Trophoblast cell (in vitro differentiated cells and primary cell): ENCODE data around the gene ZBTB42.
A peak's percentile ranks its signal among the peaks of the same experiment; 100 is the strongest.

Source experiments
- DNase-seq, 2 donors: peaks; one replicate each; pipeline ENCODE4 v3.0.0-alpha.2; 2016
- H2AFZ ChIP-seq: 2 replicates; pipeline ENCODE4 v1.6.1; 2013; ENCODE audit warnings: low read length, moderate library complexity, mild to moderate bottlenecking; ENCODE audit not compliant: insufficient read depth, poor library complexity
- H2AK5ac ChIP-seq: 2 replicates; pipeline ENCODE4 v1.6.1; 2013; ENCODE audit warnings: mild to moderate bottlenecking, low read length
- H2BK120ac ChIP-seq: 2 replicates; pipeline ENCODE4 v1.6.1; 2013; ENCODE audit warnings: low read length, mild to moderate bottlenecking, moderate library complexity; ENCODE audit not compliant: insufficient read depth, poor library complexity
- H2BK12ac ChIP-seq: 2 replicates; pipeline ENCODE4 v1.6.1; 2013; ENCODE audit warnings: mild to moderate bottlenecking, low read length, moderate library complexity
- H2BK5ac ChIP-seq: 2 replicates; pipeline ENCODE4 v1.6.1; 2013; ENCODE audit warnings: low read length, low read depth, moderate library complexity, mild to moderate bottlenecking; ENCODE audit not compliant: poor library complexity
- H3K14ac ChIP-seq: 2 replicates; pipeline ENCODE4 v1.6.1; 2013; ENCODE audit warnings: mild to moderate bottlenecking, low read length
- H3K18ac ChIP-seq: 2 replicates; pipeline ENCODE4 v1.6.1; 2013; ENCODE audit warnings: mild to moderate bottlenecking, low read length
- H3K23ac ChIP-seq: 2 replicates; pipeline ENCODE4 v1.6.1; 2013; ENCODE audit warnings: low read length
- H3K27ac ChIP-seq: 2 replicates; pipeline ENCODE4 v1.5.1; 2013; ENCODE audit warnings: low read depth, mild to moderate bottlenecking, inconsistent platforms, low read length, moderate library complexity
- H3K27me3 ChIP-seq: 2 replicates; pipeline ENCODE4 v1.6.1; 2013; ENCODE audit warnings: inconsistent platforms, mild to moderate bottlenecking, low read length, moderate library complexity; ENCODE audit not compliant: insufficient read depth
- H3K36me3 ChIP-seq, 2 experiments: 1 replicate in 1 of 2; 2 replicates in 1 of 2; pipeline ENCODE4 v1.6.1; 2013; ENCODE audit warnings: low read length in 2 of 2, mild to moderate bottlenecking in 2 of 2, moderate library complexity in 1 of 2; ENCODE audit not compliant: insufficient read depth in 2 of 2, control insufficient read depth in 1 of 2
- H3K4ac ChIP-seq: 2 replicates; pipeline ENCODE4 v1.6.1; 2013; ENCODE audit warnings: low read depth, mild to moderate bottlenecking, low read length, moderate library complexity
- H3K4me1 ChIP-seq, 2 experiments: 1 replicate in 1 of 2; 2 replicates in 1 of 2; pipeline ENCODE4 v1.6.1; 2013; ENCODE audit warnings: low read length in 2 of 2, mild to moderate bottlenecking in 2 of 2, moderate library complexity in 1 of 2; ENCODE audit not compliant: insufficient read depth in 2 of 2, control insufficient read depth in 1 of 2
- H3K4me2 ChIP-seq: 2 replicates; pipeline ENCODE4 v1.6.1; 2013; ENCODE audit warnings: inconsistent platforms, mild to moderate bottlenecking, low read length, moderate library complexity
- H3K4me3 ChIP-seq: 2 replicates; pipeline ENCODE4 v1.5.1; 2013; ENCODE audit warnings: mild to moderate bottlenecking, low read depth, low read length, inconsistent platforms
- H3K79me1 ChIP-seq: one replicate; pipeline ENCODE4 v1.6.1; 2013; ENCODE audit warnings: low read length
- H3K79me2 ChIP-seq: 2 replicates; pipeline ENCODE4 v1.6.1; 2013; ENCODE audit warnings: low read length, mild to moderate bottlenecking; ENCODE audit not compliant: control insufficient read depth, insufficient read depth, poor library complexity
- H3K9ac ChIP-seq: 2 replicates; pipeline ENCODE4 v1.6.1; 2013; ENCODE audit warnings: mild to moderate bottlenecking, low read length
- H3K9me3 ChIP-seq: 2 replicates; pipeline ENCODE4 v1.6.1; 2013; ENCODE audit warnings: low read depth, mild to moderate bottlenecking, control low read depth, inconsistent platforms, low read length; ENCODE audit not compliant: insufficient read depth
- H4K12ac ChIP-seq: 2 replicates; pipeline ENCODE4 v1.6.1; 2013; ENCODE audit warnings: low read depth, mild to moderate bottlenecking, low read length, moderate library complexity
- H4K8ac ChIP-seq: 2 replicates; pipeline ENCODE4 v1.6.1; 2013; ENCODE audit warnings: low read depth, mild to moderate bottlenecking, low read length, moderate library complexity
- H4K91ac ChIP-seq: one replicate; pipeline ENCODE4 v1.6.1; 2013; ENCODE audit warnings: low read depth, mild to moderate bottlenecking, low read length, moderate library complexity
- WGBS: extraction: QIAGEN DNeasy Blood & Tissue Kit; methylation state at CpG from one replicate; pipeline ENCODE4 v1.1.7; 2013; ENCODE audit warnings: missing lambda C conversion rate; ENCODE audit not compliant: insufficient read length, insufficient coverage; ENCODE audit errors: extremely low coverage; 5-methylcytosine and 5-hydroxymethylcytosine counted together

The ZBTB42 gene

DNA sequence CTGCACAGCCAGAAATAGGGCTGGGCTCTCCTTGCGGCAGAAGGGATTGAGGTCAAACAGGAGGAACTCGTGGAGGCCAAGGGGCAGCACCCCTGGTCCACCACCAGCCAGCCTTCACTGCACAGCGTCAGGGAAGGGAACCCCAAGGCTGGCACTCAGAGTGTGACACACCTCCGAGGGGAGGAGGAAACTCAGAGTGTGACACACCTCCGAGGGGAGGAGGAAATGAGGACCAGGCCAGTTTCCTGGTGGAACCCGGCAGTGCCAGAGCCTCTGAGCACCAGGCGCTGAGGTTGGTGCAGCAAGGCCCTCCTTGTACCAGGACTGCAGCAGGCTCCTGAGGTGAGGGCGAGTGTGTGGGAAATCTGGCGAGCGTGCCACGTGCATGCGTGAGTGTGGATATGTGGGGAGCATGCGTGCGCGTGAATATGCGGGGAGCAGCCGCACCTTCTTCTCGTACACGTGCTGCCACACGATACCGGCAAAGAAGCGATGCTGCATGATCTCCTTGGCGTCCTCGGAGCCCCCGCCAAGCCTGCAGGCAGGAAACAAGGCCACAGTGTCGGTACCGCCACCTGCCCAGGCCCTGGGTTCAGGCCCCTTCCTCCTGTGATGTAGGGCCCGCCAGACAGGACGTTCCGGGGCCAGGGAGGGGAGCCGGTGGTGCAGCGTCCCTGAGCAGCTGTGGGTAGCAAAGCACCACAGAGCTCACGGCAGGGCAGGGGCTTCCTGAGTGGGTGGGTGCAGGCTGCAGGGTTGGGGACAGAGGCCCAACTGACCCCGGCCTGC, 28.8 kb upstream of the ZBTB42 start:
- H2AFZ ChIP-seq = no peak overlapping the region
- H4K12ac ChIP-seq = no peak overlapping the region
- no peak overlapping the region for H3K9ac ChIP-seq
- H3K23ac ChIP-seq = no peak overlapping the region
- no peak overlapping the region for H2BK5ac ChIP-seq
- H3K79me2 ChIP-seq = no peaks in the 10 kb centered on the region
- no peak overlapping the region for H4K8ac ChIP-seq
- H3K36me3 ChIP-seq = peaks cover 69 to 76% of the 10 kb centered on the region in 2 experiments
- no peak overlapping the region for H2BK12ac ChIP-seq
- peaks cover 12 to 21% of the 10 kb centered on the region in 2 experiments for H3K4me1 ChIP-seq
- no peak overlapping the region for H3K4ac ChIP-seq
- H3K4me2 ChIP-seq = no peak overlapping the region
- no peaks in the 10 kb centered on the region for H3K27me3 ChIP-seq
- H3K18ac ChIP-seq = no peak overlapping the region
- peaks cover 4% of the 10 kb centered on the region for H3K79me1 ChIP-seq
- H3K14ac ChIP-seq = no peak overlapping the region
- no peak for DNase-seq
- H3K27ac ChIP-seq = no peak overlapping the region
- peaks cover 2% of the 10 kb centered on the region for H3K9me3 ChIP-seq
- no peak overlapping the region for H4K91ac ChIP-seq
- H2AK5ac ChIP-seq = no peak overlapping the region
- no CpG with 5 or more reads among the region's 34 CpGs for WGBS
- no peak overlapping the region for H3K4me3 ChIP-seq
- H2BK120ac ChIP-seq = no peak overlapping the region

- Histone ChIP-seq H2BK5ac (no peak overlapping the region), H3K4me2 (no peak overlapping the region), H3K79me2 (no peaks in the 10 kb centered on the region), H3K27ac (no peak overlapping the region), H3K14ac (no peak overlapping the region), H2AK5ac (no peak overlapping the region), H3K18ac (no peak overlapping the region), H3K4ac (no peak overlapping the region), H2BK120ac (no peak overlapping the region), H4K91ac (no peak overlapping the region), H3K9ac (no peak overlapping the region), H3K23ac (no peak overlapping the region), H4K8ac (no peak overlapping the region), H3K27me3 (no peaks in the 10 kb centered on the region), H3K4me3 (no peak overlapping the region), H3K9me3 (peaks cover 4% of the 10 kb centered on the region), H3K4me1 (peaks cover 8 to 16% of the 10 kb centered on the region in 2 experiments), H2BK12ac (no peak overlapping the region), H3K36me3 (peaks cover 74 to 84% of the 10 kb centered on the region in 2 experiments), H3K79me1 (no peaks in the 10 kb centered on the region), H4K12ac (no peak overlapping the region), H2AFZ (no peak overlapping the region)
- no peak for DNase-seq
- WGBS = no CpG with 5 or more reads among the region's 38 CpGs
Observed at GRCh38 chr14:104772707-104773504, 28.0 kb upstream of the ZBTB42 start.

GRCh38 chr14:104773505-104774452, 27.1 kb upstream of the ZBTB42 start:
- WGBS = no CpG with 5 or more reads among the region's 46 CpGs
- no peak overlapping the region for H3K14ac ChIP-seq

More at GRCh38 chr14:104773505-104774452, 27.1 kb upstream of the ZBTB42 start:
- Histone ChIP-seq H2BK120ac (no peak overlapping the region), H4K91ac (no peak overlapping the region), H3K4me1 (peaks cover 3 to 12% of the 10 kb centered on the region in 2 experiments), H2BK12ac (no peak overlapping the region), H4K8ac (no peak overlapping the region), H3K9me3 (peaks cover 4% of the 10 kb centered on the region), H3K27me3 (no peaks in the 10 kb centered on the region), H3K4ac (no peak overlapping the region), H3K9ac (no peak overlapping the region), H2AFZ (no peak overlapping the region), H3K79me1 (no peaks in the 10 kb centered on the region), H3K79me2 (no peaks in the 10 kb centered on the region), H3K36me3 (peaks cover 82 to 92% of the 10 kb centered on the region in 2 experiments), H2AK5ac (no peak overlapping the region), H3K18ac (no peak overlapping the region), H3K4me2 (no peak overlapping the region), H3K4me3 (no peak overlapping the region), H2BK5ac (no peak overlapping the region), H4K12ac (no peak overlapping the region), H3K23ac (no peak overlapping the region), H3K27ac (no peak overlapping the region)
- DNase-seq = peak in 1 of 2 donors; percentile 54
